Panc1 (cell line): ENCODE data around the gene DIAPH3. TPM values are rescaled to one million over a fixed set of nuclear protein-coding genes. Genes with fewer than 3 reads are reported as not detected.

Experiments used
- ATAC-seq: fragments of 200-7000 bp; cut with Tn5 transposase; 2 replicates; pipeline ENCODE4 v1.9.1; 2020; ENCODE audit warnings: mild to moderate bottlenecking, moderate library complexity
- BruUV-seq: library from RNA; stranded (reverse); fragments of 400-500 nt; replicated peaks from 2 replicates; lab custom pipeline; 2021; lab: Mats Ljungman, UMichigan
- CTCF ChIA-PET: fragments of 300-600 bp; sonication (Branson Sonifier 250); formaldehyde crosslinking; loops from one replicate; lab custom pipeline; 2022; ENCODE audit warnings: antibody characterized with exemption; lab: Charles Lee
- POLR2A ChIA-PET: fragments of 300-600 bp; sonication (Branson Sonifier 250); formaldehyde crosslinking; loops from one replicate; lab custom pipeline; 2022; ENCODE audit warnings: antibody characterized with exemption; lab: Charles Lee
- DNase-seq: peaks from one replicate; pipeline ENCODE4 v3.0.0-alpha.2; 2010; ENCODE audit warnings: low read depth, low spot score
- H3K27ac ChIP-seq: 2 replicates; pipeline ENCODE4 v1.5.1; 2011; ENCODE audit warnings: mild to moderate bottlenecking, low read length, inconsistent platforms
- H3K27me3 ChIP-seq: fragments of 200-500 bp; sonication (Bioruptor generic); 2 replicates; pipeline ENCODE4 v1.6.0; 2014; ENCODE audit warnings: low read length, inconsistent platforms; ENCODE audit not compliant: control insufficient read depth, insufficient read depth
- H3K36me3 ChIP-seq: fragments of 200-500 bp; sonication (Bioruptor generic); 2 replicates; pipeline ENCODE4 v1.5.1; 2014; ENCODE audit warnings: inconsistent platforms, mild to moderate bottlenecking, low read length, moderate library complexity; ENCODE audit not compliant: control insufficient read depth, insufficient read depth
- H3K4me1 ChIP-seq: 2 replicates; pipeline ENCODE4 v1.5.1; 2011; ENCODE audit warnings: inconsistent platforms, mild to moderate bottlenecking, low read length, moderate library complexity; ENCODE audit not compliant: control insufficient read depth, insufficient read depth
- H3K4me3 ChIP-seq, 2 experiments: 2 replicates each; pipeline ENCODE4 v1.5.1; 2011 to 2012; ENCODE audit warnings: low read depth in 2 of 2, low read length in 2 of 2, mild to moderate bottlenecking in 2 of 2, inconsistent platforms in 1 of 2, moderate library complexity in 1 of 2
- H3K9me3 ChIP-seq: fragments of 200-500 bp; sonication (Bioruptor generic); 2 replicates; pipeline ENCODE4 v1.5.1; 2014; ENCODE audit warnings: low read depth, mild to moderate bottlenecking, inconsistent platforms, low read length, moderate library complexity; ENCODE audit not compliant: control insufficient read depth, insufficient read depth
- CTCF ChIP-seq: fragments of 450-650 bp; IDR thresholded peaks from 2 replicates; pipeline ENCODE4 v1.5.1; 2017; ENCODE audit warnings: mild to moderate bottlenecking
- POLR2AphosphoS5 ChIP-seq: IDR thresholded peaks from 2 replicates; pipeline ENCODE4 v1.6.1; 2012; ENCODE audit warnings: mild to moderate bottlenecking, low read depth, low read length, moderate library complexity
- SIN3A ChIP-seq: IDR thresholded peaks from 2 replicates; pipeline ENCODE4 v1.6.1; 2012; ENCODE audit warnings: low read depth, mild to moderate bottlenecking, low read length, moderate library complexity, borderline replicate concordance; ENCODE audit not compliant: insufficient read depth
- TCF7L2 ChIP-seq: IDR thresholded peaks from 2 replicates; pipeline ENCODE4 v1.6.1; 2011; ENCODE audit warnings: mild to moderate bottlenecking, low read depth, low read length, inconsistent platforms
- in situ Hi-C: cut with HindIII; loops from 2 replicates; pipeline ENCODE4 v1.10.0; 2016; ENCODE audit warnings: low sequenced_read_pairs, low pct_unique_long_range_greater_than_20kb
- intact Hi-C: fragments of 100-400 bp; cut with micrococcal nuclease; formaldehyde crosslinking; loops from one replicate; pipeline ENCODE4 v1.10.0; 2022; ENCODE audit not compliant: unreplicated experiment
- total RNA-seq: library from RNA; stranded (reverse); gene quantifications from one replicate; pipeline ENCODE4 v1.2.1, GENCODE V29; 2021; ENCODE audit not compliant: unreplicated experiment
- TF ChIP-seq, protein P1 (sequence below), 2 experiments: IDR thresholded peaks; 2 replicates each; pipeline ENCODE4 v1.6.1; 2011 to 2012; ENCODE audit warnings: low read depth in 2 of 2, control low read depth in 1 of 2, low read length in 1 of 2, mild to moderate bottlenecking in 1 of 2, moderate library complexity in 1 of 2; ENCODE audit not compliant: insufficient read depth in 1 of 2

The DIAPH3 gene
- total RNA-seq, 1 experiment from 2014 or later: 15.4 TPM

DNA sequence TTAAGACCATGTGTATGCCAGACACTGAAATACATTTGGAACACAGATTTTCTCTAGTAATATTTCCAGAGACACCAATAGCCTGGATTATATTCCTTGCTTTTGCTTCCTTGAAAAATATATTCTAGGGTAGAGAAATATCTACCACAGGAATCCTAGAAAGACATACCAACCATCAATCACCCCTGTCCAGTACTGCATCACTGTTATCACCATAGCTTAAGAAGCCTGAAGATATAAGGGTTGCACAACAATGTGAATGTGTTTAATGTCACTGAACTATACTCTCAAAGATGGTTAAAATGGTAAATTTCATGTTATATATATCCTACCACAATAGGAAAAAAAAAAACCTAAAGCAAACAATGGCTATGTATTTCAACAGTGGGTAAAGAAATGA is 163.6 kb downstream of the DIAPH3 start:
- BruUV-seq: no TSS peak
- TF ChIP-seq, protein P1, sequence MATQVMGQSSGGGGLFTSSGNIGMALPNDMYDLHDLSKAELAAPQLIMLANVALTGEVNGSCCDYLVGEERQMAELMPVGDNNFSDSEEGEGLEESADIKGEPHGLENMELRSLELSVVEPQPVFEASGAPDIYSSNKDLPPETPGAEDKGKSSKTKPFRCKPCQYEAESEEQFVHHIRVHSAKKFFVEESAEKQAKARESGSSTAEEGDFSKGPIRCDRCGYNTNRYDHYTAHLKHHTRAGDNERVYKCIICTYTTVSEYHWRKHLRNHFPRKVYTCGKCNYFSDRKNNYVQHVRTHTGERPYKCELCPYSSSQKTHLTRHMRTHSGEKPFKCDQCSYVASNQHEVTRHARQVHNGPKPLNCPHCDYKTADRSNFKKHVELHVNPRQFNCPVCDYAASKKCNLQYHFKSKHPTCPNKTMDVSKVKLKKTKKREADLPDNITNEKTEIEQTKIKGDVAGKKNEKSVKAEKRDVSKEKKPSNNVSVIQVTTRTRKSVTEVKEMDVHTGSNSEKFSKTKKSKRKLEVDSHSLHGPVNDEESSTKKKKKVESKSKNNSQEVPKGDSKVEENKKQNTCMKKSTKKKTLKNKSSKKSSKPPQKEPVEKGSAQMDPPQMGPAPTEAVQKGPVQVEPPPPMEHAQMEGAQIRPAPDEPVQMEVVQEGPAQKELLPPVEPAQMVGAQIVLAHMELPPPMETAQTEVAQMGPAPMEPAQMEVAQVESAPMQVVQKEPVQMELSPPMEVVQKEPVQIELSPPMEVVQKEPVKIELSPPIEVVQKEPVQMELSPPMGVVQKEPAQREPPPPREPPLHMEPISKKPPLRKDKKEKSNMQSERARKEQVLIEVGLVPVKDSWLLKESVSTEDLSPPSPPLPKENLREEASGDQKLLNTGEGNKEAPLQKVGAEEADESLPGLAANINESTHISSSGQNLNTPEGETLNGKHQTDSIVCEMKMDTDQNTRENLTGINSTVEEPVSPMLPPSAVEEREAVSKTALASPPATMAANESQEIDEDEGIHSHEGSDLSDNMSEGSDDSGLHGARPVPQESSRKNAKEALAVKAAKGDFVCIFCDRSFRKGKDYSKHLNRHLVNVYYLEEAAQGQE (IDR thresholded peaks at IDR 0.05; ENCODE audit: insufficient read depth in 1 of 2, low read depth in 2 of 2, low read length in 1 of 2): no peak
- no peak for TF ChIP-seq TCF7L2
- no peak for TF ChIP-seq CTCF
- TF ChIP-seq SIN3A: no peak
- TF ChIP-seq POLR2AphosphoS5: no peak
- in situ Hi-C loops: no loop called here
- ATAC-seq (no peak), DNase-seq (no peak)
- H3K4me1 ChIP-seq: no peaks in the 10 kb centered on the region
- H3K9me3 ChIP-seq: no peaks in the 10 kb centered on the region
- ChIA-PET POLR2A (no interaction called here), CTCF (no interaction called here)
- intact Hi-C loops: no loop called here
- H3K27ac ChIP-seq: no peak overlapping the region
- H3K36me3 ChIP-seq: no peaks in the 10 kb centered on the region
- no peaks in the 10 kb centered on the region for H3K27me3 ChIP-seq
- no peak overlapping the region for H3K4me3 ChIP-seq

- no peak for ATAC-seq
- CTCF ChIA-PET: no interaction called here
- in situ Hi-C loops: no loop called here
These were observed 165.8 kb downstream of the DIAPH3 start for GRCh38 chr13:59997976-59998375.

More at GRCh38 chr13:59997976-59998375, 165.8 kb downstream of the DIAPH3 start:
- POLR2A ChIA-PET: no interaction called here
- no peaks in the 10 kb centered on the region for H3K27me3 ChIP-seq
- H3K36me3 ChIP-seq: no peaks in the 10 kb centered on the region
- intact Hi-C loops: no loop called here
- no peak for DNase-seq
- H3K27ac ChIP-seq: no peak overlapping the region
- no peak overlapping the region for H3K4me3 ChIP-seq
- BruUV-seq: no TSS peak
- no peaks in the 10 kb centered on the region for H3K9me3 ChIP-seq
- H3K4me1 ChIP-seq: no peaks in the 10 kb centered on the region
- TF ChIP-seq, protein P1 (IDR thresholded peaks at IDR 0.05; ENCODE audit: insufficient read depth in 1 of 2, low read depth in 2 of 2, low read length in 1 of 2): no peak
- TF ChIP-seq POLR2AphosphoS5: no peak
